ENCODE measurements around the gene RPL3.

Gene RPL3

DNA sequence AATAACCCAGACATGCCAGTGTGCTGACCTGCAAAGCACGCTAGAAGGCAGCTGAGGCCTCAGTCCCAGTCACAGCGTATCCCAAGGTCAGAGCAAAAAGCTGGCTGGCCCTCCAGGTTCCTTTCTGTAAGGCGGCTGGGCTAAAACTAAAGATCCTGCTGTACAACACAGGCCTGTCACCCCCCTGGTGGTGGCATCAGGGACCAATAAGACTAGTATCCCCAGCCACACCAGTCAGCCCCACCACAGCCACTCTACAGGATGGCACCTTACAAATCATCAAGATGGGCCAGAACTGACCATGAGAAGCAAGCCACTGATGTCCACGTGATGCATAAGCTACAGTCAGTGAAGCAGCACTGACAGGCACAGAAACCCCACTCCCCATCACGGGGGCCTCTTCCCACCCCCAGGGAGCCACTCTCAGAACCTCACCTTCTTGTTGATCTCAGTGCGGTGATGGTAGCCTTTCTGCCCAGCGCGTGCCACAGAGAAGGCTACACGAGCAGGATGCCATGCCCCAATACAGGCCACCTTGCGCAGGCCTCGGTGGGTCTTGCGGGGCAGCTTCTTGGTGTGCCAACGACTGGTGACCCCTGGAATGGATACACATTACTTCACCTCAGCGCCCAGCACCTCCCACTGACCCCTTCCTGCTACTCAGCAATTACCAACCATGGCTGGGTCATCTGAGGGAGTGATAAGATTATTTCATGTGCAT is 5.0 kb downstream of the RPL3 start:
- no peak for TF ChIP-seq ZNF274 (IDR thresholded peaks at IDR 0.05; ENCODE audit: low read depth, low read length)
- H3K4me3 ChIP-seq (ENCODE audit: low read length): no peak overlapping the region

DNA sequence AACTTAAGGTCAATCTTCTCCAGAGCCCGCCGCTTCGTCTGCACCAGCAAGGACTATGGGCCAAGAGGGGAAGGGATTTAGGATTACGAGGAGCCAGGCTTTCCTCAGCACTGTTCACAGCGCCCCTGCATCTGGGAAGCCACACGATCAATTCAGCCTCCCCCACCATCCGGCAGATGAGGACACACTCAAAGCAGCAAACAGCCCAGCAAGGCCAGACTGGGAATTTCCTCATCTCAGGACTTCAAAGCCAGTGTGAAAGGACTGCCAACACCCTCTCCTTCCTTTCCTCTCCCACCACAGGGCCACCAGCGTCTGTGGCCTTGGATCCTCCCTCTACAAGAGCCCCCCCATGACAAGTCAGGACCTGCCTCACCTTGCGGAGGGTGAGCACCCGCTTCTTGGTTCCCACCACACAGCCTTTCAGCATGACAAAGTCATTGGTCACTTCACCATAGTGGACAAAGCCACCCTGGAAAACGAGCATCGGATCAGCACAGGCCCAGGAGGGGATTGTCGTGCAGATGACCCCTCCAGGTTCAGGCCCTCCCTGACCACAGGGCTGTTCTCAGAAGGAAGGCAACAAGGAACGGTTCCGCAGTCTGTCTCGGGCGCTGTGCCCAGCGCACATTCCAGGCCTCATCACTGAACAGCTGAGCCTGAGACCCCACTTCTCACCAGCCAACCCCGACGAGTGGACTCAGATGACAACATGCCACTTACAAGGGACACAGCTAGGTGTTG is 6.0 kb downstream of the RPL3 start:
- TF ChIP-seq ZNF274 (IDR thresholded peaks at IDR 0.05; ENCODE audit: low read depth, low read length): no peak
- H3K4me3 ChIP-seq (ENCODE audit: low read length): no peak overlapping the region

DNA sequence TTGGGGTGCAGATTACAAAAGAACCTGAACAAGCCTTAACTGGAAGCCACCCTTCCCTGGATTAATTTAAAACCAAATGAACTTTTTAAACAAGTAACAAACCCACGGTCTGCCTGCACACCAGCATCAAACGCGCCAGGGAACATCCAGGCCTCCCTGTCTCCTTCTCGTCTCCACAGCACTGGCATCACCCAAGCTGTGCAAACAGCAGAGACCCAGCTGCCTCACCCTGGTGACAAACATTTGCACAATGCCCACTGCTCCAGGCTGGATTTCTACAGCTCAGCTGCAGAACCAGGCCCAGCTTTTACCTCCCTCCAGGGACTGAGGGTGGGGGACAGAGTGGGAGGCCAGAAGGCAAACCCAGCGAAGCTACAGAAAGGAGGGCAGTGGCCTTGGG is 7.0 kb downstream of the RPL3 start:
- no peak for TF ChIP-seq ZNF274 (IDR thresholded peaks at IDR 0.05; ENCODE audit: low read depth, low read length)
- no peak overlapping the region for H3K4me3 ChIP-seq (ENCODE audit: low read length)

DNA sequence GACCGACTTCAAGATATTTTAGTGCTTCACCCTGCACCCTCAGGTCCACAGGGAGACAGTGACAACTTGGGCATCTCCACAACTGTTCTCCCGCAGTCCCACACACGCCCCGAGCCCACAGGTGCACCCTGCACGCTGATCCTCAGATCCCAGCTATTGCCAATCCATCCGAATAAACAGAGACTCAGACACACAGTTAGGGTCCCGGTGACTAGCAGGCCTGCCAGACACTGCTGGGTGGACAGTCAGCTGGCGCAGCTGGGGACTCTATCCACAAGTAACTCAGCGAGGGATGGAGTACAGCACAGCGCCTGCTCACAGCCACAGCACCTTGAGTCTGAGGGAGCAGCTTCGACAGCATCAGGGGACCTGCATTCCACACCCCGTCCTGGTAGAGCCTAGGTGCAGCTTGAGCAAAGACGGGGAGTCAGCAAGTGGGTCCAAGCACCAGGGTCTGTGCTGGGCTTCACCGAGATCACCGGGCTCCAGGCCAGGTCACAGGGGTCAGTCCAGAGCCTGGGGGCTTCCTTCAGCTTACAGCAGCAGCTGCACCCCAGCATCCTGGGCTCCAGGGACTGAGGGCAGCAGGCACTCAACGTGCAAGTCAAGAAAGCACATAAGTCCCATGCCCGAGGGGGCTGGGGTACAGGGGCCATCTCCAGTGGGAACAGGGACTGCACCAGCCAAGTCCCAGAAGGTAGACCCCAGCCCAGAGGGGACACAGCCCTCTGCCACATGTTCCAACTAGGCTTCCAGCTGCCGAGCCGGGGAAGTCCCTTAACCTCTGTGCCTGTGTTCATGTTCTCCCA is 7.6 kb downstream of the RPL3 start:
- no peak for TF ChIP-seq ZNF274 (IDR thresholded peaks at IDR 0.05; ENCODE audit: low read depth, low read length)
- no peak overlapping the region for H3K4me3 ChIP-seq (ENCODE audit: low read length)

DNA sequence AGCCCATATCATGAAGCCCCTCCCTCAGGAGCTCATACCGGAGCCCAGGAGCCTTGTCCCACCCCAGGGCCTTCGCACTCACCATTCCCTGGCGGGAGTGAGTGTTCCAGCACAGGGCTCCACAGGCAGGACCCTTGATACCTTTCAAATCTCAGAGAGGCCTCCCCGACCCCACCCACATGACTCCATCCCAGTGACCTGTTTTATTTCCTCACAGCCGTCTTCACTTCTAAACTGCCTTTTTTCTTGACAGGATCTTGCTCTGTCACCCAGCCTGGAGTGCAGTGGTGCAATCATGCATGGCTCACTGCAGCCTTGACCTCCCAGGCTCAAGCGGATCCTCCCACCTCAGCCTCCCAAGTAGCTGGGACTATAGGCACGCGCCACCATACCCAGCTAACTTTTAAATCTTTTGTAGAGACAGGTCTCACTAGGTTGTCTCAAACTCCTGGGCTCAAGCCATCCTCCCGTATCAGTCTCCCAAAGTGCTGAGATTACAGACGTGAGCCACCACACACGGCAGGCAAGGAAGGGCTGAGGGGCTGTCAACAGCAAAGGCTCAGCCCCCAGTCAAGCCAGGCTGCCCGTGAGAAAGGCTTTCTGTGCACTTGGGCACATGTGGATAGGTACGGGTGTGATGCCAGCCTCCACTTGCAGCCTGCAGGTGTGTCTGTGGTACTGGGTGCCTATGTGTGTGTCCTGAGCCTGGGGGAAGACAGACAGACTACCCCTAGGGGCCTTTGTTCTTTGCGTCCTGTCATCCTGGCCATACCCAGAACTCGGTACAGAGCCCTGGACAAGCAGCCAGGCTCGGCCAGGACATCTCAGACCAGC is 9.3 kb downstream of the RPL3 start:
- no peak overlapping the region for H3K4me3 ChIP-seq (ENCODE audit: low read length)
- TF ChIP-seq ZNF274 (IDR thresholded peaks at IDR 0.05; ENCODE audit: low read depth, low read length): no peak

DNA sequence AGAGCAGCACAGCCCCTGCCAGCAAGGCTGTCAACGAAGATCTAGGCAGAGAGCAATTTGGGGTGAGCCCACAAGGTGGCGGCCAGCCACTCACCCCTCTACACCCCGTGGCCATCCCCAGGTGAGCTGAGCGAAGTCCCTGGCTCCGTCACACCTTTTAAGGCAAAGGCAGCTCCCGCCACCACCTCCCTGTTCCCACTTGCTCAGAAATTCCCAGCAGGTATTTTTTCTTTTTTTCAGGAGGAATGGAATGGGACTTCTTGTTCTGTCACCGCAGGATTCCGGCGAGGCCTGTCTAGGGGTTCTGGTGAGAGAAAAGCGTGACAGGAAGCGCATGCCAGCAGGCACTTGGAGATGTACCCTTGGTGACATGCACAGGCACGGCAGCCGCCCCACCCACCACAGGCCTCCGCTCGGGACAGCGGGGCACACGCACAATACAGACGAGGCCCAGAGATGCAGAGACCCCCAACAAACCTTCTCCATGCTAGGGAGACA is 10.0 kb downstream of the RPL3 start:
- no peak overlapping the region for H3K4me3 ChIP-seq (ENCODE audit: low read length)
- TF ChIP-seq ZNF274 (IDR thresholded peaks at IDR 0.05; ENCODE audit: low read depth, low read length): no peak

DNA sequence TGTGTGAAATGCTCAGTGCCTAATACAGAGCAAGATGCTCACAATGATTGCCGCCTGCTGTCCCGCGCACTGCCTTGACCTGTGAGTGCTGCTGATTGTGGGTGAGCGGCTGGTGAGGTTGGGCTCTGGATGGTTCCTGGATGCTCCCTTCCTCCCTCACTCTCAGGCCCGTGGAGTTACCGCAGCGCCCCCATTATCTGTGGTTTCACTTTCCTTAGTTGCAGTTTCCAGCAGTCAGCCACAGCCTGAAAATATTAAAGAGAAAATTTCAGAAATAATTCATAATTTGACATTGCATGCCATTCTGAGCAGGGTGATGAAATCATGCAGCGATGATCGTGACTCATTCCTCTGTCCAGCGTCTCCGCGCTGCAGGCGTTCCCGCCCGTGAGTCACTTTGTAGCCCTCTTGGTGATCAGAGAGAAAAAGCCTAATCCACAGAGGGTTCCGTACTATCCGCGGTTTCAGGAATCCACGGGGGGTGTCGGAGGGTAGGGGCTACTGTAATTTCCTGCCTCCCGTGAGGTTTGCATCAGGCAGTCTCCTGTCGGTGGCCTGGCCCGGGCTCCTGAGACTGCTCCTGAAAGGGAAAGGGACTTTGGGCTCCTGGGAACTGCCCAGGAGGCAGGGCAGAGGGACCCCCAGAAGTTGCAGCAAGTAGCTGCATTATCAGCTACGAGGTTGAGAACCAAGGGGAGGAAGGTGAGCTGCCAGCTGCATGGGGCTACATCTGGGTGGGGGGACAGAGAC is 10.6 kb downstream of the RPL3 start:
- H3K4me3 ChIP-seq (ENCODE audit: low read length): no peak overlapping the region
- no peak for TF ChIP-seq ZNF274 (IDR thresholded peaks at IDR 0.05; ENCODE audit: low read depth, low read length)

DNA sequence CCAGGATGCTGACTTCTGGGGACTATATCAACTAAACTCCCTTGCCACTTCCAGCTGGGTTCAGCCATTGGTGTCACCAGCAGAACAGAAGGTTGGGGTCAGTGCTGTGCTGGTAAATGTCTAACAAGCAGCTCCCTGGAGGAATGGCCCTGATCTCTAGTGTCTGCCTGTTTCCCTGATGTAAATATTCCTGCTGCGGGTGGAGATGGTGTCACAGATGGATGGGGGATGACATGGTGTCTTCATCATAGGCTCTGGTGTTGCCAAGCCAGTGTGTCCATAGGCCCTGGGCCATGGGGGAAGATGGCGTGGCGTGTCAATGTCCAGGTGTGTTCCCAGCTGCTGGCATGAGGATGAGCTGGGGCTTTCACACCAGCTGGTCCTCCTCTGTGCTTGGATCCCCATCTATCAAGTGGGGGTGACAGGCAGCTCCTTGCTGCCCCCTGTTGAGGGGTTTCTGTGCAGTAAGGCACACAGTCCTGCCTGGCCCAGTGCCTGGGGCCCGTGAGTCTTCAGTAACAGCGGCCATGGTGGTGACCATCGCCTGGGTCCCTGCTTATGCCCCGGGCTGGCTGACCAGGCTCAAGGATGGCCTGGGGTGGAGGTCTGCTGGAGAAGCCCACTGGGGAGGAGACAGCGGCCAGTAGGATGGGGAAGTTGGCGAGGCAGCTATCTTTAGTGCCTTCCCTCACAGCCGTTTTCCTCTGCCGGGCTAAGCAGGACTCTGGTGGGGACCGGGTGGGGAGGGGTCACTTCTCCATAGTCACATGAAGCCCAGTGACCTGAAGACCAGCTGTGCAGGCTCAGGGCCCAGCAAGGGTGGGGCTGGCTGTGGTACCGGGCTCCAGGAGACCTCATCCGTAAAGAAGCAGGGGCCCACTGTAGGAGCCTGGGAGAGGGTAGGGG is 12.7 kb downstream of the RPL3 start:
- H3K4me3 ChIP-seq (ENCODE audit: low read length): no peak overlapping the region
- no peak for TF ChIP-seq ZNF274 (IDR thresholded peaks at IDR 0.05; ENCODE audit: low read depth, low read length)

DNA sequence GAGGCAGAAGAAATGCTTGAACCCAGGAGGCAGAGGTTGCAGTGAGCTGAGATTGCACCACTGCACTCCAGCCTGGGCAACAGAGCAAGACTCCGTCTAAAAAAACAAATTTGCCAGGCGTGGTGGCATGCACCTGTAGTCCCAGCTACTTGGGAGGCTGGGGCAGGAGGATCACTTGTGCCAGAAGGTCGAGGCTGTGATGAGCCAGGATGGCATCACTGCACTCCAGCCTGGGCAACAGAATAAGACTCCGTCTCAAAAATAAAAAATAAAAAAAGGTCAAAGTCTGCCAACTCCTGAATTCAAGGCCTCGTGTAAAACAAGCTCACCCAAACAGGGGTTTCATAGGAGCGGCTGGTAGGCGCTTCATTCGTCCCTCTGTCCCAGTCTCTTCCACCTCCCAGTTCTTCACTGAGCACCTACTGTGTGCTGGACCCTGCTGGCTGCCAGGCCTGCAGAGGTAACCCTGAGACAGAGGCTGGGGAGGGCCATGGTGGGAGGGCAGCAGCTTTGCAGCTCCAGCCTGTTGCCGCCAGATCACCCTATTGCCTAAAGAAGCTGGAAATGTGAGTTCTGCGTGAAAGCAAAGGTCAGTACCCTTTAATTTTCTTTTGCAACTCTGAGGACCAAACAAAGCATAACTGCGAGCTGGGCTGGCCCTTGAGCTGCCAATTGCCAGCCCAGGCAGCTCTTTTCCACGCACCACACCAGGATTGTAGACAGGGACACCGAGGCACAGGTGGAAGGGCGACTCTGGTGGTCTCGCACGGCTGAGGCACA is 15.3 kb downstream of the RPL3 start:
- no peak for TF ChIP-seq ZNF274 (IDR thresholded peaks at IDR 0.05; ENCODE audit: low read depth, low read length)

DNA sequence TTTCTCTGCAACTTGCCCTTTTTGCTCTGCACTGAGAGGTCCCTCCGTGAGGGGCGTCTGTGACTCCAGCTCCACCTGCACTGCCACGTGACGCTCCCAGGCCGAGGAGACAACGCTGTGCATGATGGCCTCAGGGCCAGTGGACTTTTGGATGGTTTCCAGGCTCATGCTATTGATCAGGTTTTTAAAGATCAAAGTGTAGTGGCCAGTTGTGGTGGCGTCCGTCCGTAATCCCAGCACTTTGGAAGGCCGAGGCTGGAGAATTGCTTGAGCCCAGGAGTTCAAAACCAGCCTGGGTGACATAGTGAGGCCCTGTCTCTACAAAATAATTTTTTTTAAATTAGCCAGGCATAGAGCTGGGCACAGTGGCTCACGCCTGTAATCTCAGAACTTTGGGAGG is 16.1 kb downstream of the RPL3 start:
- H3K4me3 ChIP-seq (ENCODE audit: low read length): no peak overlapping the region
- TF ChIP-seq ZNF274 (IDR thresholded peaks at IDR 0.05; ENCODE audit: low read depth, low read length): no peak

More for the DNA sequence above, 15.3 kb downstream of the RPL3 start:
- no peak overlapping the region for H3K4me3 ChIP-seq (ENCODE audit: low read length)

DNA sequence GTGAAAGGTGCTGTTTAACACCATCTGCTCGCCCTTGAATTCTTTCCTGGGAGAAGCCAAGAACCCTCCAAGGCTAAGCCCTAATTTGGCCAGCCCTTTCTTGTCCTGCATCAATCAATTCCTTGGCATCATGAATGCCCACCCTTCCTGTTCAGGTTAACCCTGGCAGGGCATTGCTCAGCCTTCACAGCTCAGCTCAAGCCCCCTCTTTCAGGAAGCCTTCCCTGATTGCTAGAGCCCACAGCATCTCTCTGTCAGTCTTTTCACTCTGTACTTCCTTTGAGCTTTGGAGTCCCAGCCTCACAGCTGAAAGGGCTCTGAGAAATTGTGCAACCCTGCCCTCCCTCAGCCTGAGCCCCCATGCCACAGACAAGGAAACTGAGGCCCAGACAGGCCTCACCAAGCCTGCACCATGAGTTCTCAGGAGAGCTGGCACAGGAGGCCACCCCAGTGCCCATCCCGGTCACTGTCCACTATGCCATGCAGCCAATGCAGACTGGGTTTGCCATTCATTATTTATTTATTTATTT is 16.9 kb downstream of the RPL3 start:
- no peak for TF ChIP-seq ZNF274 (IDR thresholded peaks at IDR 0.05; ENCODE audit: low read depth, low read length)
- H3K4me3 ChIP-seq (ENCODE audit: low read length): no peak overlapping the region

Data from GM08714 (cell line).